Effector CD8-positive, alpha-beta T cell (primary cell): ENCODE data around the gene SYCN.

ENCODE experiments used
- DNase-seq: peaks from one replicate; lab custom pipeline; 2025; lab: John Stamatoyannopoulos, UW

Gene SYCN

DNA sequence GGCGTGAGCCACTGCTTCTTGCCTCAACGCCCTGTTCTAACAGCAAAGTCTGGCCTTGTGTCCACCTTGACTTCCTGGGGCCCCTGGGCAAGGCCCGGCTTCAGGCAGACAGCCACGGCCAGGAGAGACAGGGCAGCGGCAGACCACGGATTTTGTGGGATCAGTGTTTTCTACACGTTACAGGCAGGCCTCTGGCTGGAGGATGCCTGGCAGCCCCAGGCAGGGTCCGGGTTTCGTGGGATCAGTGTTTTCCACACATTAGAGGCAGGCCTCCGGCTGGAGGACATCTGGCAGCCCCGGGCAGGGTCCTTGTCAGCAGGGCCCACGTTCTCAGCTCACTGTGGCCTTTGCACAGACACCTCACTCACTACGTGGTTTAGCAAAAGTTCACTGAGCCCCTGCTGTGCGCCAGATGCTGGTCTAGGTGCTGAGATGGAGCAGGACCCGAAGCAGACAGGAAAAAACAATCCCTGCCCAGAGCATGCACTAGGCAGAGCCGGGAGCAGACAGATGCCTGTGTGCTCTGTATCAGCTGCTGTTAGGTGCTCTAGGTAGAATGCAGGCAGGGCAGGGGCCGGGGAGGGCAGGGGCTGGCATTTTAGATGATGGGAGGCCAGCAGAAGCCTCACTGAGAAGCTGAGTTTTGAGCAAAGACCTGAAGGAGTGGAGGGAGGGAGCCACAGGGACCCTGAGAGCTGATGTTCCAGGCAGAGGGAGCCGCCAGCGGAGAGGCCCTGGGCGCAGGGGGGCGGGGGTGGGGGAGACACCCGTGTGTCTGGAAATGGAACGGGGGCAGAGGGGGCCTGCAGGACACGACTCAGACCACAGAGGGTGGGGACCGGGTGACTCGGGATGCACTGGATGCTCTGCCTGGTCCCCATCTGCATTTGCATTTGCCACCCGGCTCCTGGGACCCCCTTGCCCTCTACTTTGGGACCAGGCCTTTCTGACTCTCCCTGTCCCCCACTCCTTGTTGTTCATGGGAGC lies 32.3 kb downstream of the SYCN start:
- DNase-seq: no peak

GRCh38 chr19:39170386-39171231 lies 33.5 kb downstream of the SYCN start:
- no peak for DNase-seq

GRCh38 chr19:39169143-39169810 lies 34.8 kb downstream of the SYCN start:
- DNase-seq: no peak

DNA sequence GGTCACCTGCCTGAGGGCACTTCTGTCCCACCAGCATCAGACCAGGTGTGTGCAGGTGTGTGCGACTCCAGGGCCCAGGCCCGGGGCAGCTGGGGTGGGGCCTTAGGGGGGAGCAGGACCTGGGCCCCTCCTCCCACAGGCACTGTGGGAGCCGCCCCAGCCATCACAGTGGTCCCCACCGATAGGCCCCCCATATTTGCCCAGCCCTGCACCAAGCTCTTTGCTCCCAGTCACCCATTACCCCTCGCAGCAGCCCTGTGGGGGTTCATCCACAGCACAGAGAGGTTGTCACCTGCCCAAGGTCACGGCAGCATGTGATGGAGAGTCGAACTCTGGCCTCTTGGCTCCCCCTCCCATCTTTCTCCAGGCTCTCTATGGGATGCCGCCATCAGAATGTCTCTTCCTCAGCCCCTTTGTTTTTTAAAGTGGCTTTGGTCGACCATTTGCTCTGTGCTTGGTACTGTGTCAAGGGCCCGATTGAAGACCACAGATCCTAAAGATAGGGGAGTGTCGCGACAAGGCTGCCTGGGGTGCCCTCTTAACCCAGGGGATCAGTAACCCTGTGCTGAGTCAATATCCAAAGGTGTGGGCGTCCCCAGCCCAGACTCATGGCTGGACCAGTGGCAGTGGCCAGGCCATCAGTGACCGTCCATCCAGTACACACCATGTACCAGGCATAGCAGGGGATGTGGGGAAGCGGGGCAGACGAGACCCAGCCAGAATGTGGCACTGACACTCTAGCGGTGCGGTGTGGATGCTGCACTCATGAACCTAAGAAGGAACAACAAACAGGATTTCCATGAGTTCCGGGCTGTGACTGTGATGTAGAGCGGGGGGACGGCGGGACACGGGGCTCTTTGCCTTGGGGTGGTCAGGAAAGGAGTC lies 35.6 kb downstream of the SYCN start:
- DNase-seq: no peak

DNA sequence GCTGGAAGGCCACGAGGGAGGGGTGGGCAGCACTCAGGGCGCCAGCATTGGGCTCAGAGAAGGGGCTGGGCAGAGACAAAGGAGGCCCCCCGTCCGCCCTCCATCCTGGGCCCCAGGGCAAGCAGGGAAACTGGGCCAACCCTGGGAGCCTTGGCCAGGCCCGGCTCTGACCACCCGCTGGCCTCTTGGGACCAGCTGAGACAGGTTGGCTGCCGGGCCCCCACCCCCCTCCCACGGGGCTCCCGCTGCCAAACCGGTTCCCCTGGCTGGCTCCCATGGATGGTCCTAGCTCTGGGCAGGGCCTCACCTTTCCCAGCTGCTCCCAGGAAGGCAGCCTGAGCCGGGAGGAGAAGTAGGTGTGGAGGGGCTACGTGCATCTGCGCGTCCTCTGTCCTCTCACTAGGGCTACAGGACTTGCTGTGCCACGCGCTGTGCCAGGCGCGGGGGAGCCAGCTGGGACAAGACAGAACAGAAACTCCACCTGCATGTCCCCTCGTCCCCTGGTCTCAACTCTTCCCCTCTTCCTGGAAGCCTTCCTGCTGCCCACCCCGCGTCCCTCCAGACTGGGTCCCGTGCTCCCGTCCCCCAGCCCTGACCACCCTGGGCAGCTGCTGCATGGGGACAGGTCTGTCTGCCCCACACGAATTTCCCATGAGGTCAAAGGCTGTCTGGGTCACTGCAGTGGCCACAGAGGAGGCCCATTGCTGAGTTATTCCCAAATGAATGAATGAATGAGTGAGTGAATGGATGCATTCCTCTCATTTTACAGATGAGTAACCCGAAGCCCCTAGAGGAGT lies 36.4 kb downstream of the SYCN start:
- no peak for DNase-seq

DNA sequence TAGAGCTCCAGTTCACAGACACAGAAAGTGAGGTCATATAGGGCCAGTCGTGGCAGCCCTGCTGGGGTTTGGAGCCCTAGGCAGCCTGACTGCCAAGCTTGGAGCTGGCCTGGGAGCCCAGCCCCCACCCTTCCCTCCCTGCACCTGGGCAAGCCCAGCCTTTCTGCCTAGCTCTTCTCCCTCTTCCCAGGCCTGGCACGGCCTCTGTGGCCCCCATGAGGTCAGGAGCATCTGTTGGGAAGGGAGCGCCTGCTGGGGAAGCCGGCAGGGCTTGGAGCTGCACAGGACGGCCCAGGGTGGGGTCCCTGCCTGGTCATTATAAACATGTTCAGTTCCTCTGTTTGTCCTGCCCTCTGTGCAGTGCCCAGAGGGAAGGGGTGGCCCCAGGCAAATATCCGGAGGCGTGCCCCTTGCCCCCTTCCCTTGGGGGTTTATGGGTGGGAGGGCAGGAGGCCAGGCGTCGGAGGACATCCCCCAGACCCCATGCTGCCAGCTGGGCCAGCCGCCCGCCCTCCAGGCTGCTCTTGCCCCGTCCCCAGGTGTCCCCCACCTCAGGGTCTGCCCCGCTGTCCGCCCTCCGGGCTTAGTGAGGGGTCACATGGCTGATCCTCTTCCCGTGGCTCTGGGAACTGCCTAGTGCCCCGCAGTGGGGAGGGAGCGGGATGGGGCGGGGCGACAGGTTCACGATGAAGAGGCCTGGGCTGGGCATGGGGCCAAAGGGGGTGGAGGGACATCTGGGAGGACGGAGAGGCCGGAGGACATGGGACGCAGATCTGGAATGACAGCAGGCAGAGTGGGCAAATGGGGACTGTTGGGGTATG lies 37.3 kb downstream of the SYCN start:
- no peak for DNase-seq

- DNase-seq: no peak
Measured at GRCh38 chr19:39165857-39166256, 38.2 kb downstream of the SYCN start.

- no peak for DNase-seq
Measured at GRCh38 chr19:39164289-39164688, 39.8 kb downstream of the SYCN start.

- no peak for DNase-seq
Measured at GRCh38 chr19:39163621-39164020, 40.4 kb downstream of the SYCN start.

DNA sequence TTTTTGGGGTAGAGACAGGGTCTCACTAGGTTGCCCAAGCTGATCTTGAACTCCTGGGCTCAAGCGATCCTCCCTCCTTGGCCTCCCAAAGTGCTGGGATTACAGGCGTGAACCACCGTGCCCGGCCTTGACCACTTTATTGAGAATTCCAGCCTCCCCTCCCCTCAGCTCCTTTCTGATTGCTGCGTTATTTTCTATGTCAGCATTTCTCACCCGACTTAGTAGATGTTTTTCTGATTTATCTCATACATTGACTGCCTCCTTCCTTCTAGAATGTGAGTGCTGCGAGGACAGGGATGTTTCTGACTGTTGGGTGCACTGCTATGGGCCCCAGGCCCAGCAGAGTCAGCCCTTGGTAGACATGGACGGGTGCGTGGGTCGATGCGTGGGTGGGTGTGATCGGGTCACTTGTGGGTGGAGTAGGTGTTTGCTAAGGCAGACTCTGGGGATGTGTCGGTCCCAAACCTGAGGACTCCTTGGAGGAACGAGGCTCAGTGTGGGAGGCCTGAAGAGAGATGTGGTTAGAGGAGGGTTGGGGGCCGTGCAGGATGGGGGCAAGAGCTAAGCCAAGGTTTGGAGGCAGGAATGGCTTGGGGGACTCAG lies 41.5 kb downstream of the SYCN start:
- DNase-seq: no peak

DNA sequence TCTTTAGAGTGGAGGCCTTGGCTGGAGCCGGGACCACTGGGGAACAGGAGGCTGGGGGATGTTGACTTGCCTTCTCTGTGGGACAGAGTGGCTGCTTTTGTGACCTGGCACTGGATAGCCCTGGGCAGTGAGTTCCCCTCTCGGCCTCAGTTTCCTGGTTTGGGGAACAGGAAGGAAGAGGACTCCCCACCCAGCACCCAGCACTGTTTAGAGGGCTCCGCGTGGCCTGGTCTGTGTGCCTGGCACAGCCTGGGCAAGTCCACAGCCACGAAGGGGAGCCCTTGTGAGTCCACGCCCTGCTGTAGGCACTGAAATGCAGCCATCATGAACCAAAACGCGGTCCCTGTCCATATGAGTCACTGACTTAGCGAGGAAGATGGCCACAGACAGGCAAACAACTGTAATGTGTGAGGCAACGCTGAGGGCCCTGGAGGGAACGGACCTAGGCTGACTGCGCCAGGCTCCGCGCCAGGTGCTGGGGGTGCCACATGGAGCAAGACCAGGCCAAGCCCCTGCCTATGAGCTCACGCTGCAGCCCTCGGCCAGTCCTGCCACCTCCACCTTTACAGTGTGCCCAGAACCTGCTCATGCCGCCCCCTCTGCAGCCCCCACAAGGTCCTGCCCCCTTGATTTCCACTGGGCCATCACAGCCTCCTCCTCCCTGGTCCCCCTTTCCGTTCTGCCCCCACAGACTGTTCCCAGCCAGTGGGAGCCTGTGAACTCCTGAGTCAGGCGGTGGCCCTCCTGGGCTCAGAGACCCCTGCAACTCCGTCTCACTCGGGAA lies 43.0 kb downstream of the SYCN start:
- no peak for DNase-seq

GRCh38 chr19:39160523-39160861 lies 43.6 kb downstream of the SYCN start:
- no peak for DNase-seq

- no peak for DNase-seq
Measured at GRCh38 chr19:39158646-39159260, 45.3 kb downstream of the SYCN start.

DNA sequence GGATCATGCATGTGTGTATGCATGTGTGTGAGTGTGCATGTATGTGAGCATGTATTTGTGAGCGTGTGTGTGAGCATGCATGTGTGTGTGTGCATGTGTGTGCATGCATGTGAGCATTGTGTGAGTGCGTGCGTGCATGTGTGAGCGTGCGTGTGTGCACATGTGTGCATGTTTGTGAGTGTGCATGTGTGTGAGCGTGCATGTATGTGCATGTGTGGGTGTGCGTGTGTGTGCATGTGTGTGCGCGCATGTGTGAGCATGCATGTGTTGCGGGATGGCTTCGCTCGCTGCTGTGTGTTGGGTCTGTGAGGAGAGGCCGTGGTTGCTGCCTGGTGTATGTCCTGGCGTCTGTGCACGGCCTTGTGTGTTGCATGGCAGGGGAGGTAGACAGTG lies 46.1 kb downstream of the SYCN start:
- no peak for DNase-seq

- no peak for DNase-seq
Measured at GRCh38 chr19:39157275-39157996, 46.6 kb downstream of the SYCN start.

- no peak for DNase-seq
Measured at GRCh38 chr19:39156326-39157230, 47.5 kb downstream of the SYCN start.
